GM18499 (cell line): ENCODE data around the gene RNF225.
"Not testable (repeated sequence)": the region's sequence is repeated elsewhere in the genome, so short reads cannot be mapped to it uniquely, and the experiment has no call there.

ENCODE experiments used
- ATAC-seq: cut with Tn5 transposase; IDR thresholded peaks from one replicate; pipeline ENCODE4 v1.9.1; 2021; ENCODE audit warnings: moderate number of reproducible peaks; ENCODE audit not compliant: insufficient read depth, unreplicated experiment

Gene RNF225

DNA sequence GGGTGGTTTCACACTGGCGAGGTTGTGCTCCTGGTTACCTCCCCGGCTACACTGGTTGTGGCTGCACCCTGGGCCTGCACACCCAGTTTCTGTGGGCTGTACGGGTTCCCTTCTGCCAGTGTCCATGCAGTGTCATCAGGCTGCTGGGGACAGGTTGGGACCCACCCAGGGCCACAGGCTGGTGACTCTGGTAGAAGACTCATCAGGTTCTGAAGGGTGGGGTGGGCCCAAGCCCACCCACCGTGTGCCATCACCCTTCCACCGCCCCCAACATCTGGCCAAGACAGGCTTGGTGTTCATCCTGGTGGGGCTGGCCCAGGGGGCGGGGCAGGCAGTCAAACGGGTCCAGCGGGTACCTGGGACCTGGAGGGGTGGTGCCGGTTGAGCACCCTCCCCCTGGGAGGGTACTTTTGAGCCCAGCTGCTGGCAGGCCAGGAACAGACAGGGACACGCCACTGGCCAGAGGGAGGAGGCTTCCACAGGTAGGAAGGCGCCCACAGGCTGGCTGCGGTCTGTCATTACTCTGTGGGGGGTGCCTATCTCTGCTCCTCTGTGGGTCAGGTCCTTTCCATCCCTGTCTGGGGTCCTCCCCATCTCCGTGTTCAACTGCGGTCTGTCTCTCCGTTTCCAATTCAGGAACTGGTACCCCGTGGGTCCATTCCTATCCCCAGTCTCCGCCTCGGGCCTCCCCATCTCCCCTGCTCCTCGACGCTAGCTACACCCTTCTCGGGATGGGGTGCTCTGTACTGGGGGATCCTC lies at the start of gene RNF225:
RNF225 (plus strand) TSS at position 437 of the 759 bp plus-strand sequence. CDS start 434 bp downstream, outside the sequence.
- no peak for ATAC-seq

DNA sequence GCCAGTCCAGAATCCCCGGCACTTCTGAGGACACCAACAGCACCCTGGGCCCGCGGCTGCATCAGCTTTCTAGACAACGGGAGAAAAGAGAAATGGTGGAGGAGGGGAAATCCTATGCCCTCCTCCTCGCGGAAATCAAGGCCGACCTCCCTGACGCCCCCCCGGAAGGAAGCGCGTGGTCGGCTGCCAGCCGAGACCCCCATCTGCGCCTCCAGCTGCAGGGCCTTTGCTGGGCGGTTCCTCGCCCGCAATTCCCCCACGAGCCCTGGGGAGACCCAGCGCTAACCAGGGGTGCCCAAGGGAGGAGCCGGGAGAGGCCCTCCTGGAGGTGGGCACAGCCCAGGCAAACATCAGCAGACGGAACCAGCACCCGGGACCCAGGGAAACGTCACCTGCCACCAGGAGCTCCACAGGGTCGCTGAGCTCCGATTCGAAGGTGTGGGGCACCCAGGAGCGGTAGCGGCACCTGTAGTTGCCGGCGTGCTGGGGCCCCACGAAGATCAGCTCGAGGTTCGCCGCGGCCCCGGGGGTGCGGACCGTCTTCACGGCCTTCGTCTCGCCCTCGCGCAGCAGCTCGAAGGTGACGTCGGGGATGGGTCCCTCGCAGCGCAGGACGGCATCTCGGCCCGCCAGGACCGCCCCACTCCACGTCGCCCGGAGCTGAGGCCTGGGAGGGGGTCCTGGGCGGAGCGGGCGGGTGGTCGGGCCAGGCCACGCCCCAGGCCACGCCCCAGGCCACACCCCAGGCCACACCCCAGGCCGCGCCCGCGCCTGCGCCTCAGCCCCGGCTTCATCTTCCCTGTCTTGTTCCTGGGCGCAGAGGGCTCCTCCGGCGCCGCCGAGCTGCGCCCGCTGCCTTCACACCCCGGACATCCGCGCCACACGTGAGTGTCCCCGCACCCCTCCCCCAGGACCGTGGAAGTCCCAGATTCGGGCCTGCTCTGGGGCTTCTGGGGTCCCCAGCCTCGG lies 48.2 kb upstream of the RNF225 start:
- ATAC-seq: no peak

DNA sequence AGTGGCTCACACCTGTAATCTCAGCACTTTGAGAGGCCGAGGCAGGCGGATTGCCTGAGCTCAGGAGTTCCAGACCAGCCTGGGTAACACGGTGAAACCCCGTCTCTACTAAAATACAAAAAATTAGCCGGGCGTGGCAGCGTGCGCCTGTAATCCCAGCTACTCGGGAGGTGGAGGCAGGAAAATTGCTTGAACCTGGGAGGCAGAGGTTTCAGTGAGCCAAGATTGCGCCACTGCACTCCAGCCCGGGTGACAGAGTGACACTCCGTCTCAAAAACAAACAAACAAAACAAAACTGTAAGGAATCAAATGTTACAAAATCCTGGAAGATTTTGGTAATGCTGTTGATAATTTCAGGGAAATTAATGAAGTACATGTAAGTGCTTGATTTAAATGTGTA lies 47.4 kb upstream of the RNF225 start:
- not testable (repeated sequence) for ATAC-seq

DNA sequence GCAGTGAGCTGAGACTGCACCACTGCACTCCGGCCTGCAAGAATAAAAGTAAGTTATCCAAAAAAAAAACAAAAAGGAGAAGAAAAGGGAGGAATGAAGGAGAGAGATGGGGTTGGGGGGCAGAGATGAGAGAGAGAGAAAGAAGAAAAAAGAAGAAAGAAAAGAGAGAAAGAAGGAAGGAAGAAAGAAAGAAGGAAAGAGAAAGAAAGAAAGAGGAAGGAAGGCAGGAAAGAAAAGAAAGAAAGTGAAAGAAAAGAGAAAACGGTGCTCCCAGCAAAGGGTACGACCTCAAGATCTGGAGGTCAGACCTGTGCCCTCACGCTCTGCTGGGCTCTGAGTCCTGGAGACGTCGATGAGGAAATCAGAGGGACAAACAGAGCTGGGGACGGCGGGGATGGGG lies 45.9 kb upstream of the RNF225 start:
- ATAC-seq: no peak

DNA sequence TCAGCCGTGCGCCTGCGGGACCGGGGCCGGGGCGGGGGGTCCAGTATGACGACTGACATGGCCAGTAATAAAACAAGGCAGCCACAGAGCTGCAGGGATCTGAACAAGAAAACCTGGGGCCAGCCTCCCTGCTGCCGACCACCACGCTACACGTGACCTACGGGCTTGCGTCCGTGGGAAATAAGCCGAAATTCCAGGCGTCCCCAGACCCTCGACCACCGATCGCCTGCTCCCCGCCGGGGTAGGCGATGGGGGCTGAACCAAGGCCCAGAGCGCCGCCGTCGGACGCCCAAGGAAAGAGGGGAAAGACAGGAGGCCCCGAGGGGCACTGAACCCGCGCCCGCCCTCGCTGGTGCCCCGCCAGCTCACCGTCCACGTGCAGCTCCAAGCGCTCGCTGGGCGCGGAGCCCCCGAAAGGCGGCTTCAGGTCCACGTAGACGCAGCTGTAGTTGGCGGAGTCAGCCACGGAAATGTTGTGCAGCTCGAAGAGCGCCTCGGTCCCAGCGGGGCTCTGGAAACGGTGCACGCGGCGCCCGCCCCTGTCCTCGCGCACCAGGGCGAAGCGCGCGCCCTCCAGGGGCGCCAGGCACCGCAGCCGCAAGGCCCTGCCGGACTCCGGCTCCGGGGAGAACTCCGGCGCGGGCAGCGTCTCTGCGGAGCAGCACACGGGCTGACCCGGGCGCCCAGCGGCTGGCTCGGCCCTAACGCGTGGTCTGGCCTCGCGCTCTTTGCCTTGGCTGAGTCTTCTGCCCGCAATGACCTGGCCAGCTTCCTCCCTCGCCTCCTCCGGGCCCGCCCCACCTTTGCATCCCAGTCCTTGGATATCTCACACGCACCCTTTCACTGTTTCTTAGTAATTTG lies 45.2 kb upstream of the RNF225 start:
- ATAC-seq: no peak

DNA sequence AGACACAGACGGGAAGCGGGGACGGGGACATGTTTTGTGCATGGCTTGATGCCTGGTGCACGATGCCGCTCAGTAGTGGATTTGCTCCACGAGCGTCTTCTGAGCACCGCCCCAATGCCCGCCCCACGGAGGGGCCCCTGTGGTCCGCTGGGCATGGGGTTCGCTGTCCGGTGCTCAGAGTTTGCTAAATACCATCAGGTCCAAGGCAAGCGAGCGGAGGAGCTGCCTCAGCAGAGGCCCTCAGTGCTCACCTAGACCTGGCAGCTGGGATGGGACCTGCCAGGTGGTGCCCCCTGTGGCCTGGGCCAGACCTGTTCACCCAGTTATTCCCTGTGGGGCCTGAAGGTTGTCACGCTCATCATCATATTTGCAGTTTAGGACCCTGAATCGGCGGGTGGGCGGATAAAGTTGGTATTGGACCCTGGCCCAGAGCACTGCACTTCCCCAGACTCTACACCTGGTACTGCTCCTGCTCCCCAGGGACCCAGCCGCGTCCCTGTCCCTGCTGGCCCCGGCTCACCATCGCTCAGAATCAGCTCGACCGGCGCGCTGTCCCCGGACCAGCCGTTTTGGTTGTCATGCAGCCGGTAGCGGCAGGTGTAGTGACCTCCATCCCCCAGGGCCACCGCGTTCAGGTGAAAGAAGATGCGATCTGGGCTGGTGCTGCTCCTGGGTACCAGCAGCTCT lies 44.4 kb upstream of the RNF225 start:
- ATAC-seq: no peak

DNA sequence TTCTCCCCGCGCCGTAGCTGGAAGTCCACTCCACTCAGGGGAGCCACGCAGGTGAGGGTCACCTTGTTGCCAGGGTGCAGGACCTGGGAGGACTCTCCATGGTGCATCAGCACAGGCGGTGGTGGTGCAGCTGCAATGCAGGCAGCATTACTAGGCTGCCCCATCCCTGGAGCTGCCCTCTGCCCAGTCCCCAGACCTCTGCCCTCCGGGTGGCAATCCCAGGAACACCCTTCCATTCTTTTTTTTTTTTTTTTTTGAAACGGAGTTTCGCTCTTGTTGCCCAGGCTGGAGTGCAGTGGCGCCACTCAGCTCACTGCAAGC lies 43.9 kb upstream of the RNF225 start:
- no peak for ATAC-seq

DNA sequence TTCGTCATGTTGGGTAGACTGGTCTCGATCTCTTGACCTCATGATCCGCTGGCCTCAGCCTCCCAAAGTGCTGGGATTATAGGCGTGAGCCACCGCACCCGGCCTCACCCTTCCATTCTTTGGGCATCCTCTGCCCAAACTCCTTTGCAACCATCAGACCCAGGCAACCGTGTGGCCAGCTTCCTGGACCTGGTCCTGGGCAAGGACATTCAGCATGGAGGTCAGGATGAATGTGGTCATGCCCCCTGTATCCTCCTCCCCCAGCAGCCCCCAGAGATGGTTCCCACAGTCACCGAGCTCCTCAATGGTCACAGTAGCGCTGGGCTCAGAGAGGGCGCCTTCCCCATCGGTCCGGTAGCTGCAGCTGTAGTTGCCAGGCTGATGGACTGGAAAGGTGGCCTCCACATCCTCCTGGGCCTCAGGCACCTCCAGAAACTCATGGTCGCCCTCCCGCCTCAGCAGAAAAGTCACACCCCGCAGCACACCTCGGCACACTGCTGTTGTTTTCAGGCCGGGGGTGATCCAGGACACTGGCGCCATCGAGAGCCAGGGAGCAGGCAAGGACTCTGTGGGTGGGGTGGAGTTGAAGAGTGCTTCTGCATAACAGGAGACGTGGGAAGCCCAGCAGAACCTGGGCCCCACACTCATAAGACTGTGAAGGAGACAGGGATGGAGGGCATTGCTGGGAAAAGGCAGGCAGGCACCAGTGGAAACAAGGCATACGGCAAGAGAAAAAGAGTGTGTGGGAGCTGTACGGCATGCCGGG lies 43.3 kb upstream of the RNF225 start:
- ATAC-seq: no peak

DNA sequence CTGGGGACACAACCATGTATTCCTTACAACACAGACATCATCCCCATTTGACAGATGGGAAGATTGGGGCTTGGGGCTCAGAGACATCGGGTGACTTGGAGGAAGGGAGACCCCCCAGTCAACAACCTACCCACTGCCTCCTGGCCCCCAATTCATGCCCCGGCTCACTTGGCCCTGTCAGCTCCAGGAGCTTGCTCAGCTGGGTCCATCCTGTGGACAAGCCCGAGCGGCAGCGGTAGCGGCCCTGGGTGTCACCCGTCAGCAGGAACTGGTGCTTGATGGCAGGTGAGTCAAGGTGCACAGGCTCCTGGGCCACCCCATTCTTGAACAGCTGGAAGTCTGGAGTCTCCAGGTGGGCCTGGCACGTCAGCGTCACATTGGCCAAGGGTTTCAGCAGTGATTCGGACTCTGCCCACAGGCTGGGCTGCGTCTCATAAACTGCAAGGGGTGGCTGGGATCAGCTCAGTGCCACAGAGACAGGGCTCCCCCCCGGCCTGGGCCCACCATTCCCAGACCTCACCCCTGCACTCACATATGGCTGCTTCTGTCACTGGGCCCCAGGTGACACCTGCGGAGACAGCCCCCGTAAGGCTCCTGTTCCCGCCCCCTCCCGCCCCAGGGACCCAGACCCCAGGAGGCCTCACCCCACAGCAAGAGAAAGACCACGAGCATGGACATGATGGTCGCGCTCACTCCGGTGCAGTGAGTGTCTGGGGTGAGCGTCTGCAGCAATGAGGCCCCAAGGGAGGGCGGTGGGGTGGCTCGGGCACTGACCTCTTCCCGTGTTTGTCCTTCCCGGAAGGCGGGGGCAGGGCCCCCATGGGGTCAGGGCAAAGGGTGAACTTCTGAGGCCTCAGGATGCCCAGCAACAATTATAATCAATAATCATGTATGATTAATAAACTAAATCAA lies 42.4 kb upstream of the RNF225 start, which contains the start of gene A1BG:
A1BG (minus strand) TSS at position 733 of the 912 bp plus-strand sequence; CDS start at position 678, 55 bp downstream.
- ATAC-seq: no peak

DNA sequence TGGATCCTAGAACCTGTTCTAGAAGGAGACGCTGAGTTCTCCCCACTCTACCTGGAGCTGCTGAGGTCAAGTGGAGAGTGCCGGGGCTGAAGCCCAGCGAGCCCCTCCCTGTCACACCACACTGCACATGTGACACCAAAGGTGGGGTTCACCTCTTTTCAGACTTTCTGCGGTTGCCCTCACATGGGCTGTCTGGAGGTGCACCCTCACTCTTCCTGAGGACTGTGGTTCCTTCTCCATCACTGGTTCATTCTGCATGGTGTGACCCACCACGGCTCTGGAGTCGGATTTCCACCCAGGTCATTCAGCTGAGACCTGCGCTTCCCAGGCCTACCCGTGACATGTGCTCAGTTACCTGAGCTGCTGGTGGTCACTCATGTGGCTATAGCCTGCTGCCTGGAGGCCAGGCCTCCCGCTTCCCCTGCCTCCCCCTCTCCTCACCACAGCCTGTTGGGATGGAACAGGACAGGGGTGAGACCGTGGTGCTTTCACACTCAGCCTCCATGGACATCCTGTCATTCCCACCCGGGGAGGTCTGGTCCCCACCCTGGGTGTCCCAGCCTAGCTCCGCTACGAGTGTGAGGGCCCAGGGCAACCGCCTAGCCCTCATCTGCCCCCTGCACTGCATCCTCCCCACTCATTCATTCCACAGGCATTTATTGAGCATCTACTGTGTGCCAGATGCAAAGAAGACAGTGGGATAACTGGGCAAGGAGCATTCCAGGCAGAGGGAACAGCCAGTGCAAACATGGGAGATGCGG lies 41.6 kb upstream of the RNF225 start:
- ATAC-seq: no peak

DNA sequence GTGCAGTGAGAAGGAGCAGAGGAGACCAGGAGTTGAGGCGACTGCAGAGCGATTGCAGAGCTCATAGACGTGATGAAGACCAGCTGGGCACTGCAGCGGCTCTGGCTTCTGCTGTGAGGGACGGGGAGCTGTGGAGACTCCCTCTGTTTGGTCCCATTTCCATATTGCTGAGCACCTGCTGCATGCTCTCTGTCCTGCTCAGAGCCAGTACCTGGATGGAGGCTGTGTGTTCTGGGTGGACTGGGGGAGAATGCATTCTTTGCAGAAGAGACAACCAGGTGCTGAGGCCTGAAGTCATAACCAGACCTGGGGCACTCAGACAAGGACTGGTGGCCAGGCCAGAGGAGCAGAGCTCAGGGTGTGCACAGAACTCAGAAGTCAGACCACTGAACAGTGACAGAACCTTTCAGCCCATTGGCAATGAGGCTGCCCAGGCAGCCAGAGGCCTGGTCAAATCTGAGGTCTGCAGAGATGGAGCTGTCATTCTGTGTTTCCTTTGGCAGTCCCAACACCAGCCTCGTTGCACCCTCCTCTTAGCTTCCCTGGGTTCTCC lies 40.9 kb upstream of the RNF225 start:
- ATAC-seq: no peak

DNA sequence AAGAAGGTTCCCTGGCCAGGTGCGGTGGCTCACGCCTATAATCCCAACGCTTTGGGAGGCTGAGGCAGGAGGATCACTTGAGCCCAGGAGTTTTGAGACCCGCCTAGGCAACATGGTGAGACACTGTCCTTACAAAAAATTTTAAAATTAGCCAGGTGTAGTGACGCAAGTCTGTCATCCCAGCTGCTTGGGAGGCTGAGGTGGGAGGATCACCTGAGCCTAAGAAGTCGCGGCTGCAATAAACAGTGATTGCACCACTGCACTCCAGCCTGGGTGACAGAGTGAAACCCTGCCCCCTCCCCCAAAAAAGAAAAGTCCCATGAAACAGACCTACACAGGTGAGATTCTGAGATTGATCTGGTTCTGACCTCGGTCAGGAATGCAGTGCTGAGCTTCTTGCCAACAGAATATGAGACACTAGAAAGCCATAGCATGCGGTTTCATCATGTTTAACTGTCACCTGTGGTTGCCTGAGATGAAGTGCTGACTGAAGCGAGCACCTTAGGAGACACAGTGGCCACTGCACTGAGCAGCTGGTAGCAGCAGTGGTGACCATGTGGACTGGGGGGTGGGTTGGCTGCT lies 40.1 kb upstream of the RNF225 start:
- ATAC-seq: no peak

DNA sequence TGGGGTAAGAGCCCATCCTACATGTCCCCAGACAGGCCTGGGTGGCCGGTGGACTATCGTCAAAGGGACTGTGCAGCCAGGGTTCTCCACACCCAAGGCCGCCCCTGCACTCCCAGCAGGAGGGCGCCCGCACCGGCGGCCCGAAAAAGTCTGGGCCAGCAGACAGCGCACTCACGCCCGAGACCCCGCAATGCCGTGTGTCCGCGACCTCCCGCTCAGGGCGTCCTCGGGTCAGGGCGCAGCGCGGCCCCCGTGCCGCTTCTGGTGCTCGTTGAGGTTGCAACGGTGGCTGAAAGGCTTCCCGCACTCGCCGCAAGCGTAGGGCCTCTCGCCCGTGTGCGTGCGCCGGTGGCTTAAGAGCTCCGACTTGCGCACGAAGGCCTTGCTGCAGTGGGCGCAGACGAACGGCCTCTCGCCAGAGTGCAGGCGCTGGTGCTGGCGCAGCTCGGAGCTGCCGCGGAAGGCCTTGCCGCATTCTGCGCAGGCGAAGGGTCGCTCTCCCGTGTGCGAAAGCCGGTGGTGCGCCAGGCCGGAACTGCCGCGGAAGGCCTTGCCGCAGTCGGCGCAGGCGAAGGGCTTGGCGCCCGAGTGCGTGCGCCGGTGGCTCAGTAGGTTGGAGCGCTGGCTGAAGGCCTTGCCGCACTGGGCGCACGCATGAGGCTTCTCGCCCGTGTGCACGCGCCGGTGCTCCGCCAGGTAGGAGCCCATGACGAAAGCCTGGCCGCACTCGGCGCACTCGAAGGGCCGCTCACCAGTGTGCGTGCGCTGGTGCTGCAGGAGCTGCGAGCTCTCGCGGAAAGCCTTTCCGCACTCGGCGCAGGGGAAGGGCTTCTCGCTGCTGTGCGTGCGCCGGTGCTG lies 39.3 kb upstream of the RNF225 start:
- no peak for ATAC-seq

DNA sequence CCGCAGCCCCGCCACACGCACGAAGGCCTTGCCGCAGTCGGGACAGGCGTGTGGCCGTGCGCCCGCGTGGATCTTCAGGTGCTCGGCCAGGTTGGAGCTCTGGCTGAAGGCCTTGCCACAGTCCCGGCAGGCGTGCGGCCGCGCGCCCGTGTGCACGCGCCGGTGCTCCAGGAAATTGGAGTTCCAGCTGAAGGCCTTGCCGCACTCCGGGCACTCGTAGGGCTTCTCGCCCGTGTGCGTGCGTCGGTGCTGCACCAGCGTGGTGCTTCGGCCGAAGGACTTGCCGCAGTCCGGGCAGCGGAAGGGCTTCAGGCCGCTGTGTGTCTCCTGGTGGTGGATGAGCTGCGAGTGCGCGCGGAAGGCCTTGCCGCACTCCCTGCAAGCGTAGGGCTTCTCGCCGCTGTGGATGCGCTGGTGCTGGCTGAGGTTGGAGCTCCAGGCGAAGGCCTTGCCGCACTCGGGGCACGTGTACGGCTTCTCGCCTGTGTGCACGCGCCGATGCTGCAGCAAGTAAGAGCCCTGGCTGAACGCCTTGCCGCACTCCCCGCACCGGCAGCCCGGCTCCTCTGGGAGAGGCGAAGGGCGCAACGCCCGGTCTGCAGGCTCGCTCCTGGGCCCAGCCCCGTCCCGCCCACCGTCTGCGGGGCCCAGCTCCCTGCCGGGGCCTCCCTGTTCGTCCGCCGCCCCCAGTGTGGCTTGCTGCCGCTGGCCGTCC lies 38.5 kb upstream of the RNF225 start:
- ATAC-seq: no peak

DNA sequence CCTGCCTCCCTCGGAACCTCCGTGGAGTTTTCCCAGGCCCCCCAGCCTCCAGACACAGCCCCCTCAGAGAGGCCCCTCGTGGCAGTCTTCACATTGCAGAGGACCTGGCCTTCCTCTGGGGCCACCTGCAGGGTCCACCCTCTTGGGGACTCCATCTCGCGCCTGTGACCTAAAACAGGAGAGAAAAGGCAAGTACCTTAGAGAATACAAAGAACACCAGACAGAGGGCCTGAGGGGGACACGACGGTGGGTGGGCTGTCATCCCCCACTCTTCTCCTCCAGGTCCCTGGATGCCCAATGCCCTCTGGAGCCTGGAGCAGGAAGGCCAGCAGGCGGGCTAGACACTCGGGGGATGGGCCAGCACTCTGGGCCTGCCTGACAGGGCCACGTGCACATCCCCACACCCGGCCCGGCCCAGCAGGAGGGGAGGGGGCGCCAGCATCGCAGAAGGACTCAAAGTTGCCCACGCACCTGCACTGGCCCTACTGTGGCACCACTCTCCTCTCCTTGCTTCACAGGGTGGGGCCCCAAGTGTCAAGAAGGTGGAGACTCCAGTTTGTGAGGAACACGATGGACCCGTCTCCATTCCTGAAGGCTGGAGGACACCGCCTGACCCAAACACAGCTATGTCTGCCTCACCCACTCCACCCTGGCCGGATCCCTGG lies 37.8 kb upstream of the RNF225 start:
- no peak for ATAC-seq
